Natural killer cell (primary cell): ENCODE results near the gene SOX15. TPM values are rescaled to one million over a fixed set of nuclear protein-coding genes. Genes with fewer than 3 reads are reported as not detected.

ENCODE experiments used
- ATAC-seq, 3 donors: fragments of 150-1000 bp in 2 of 3; fragments of 200-7000 bp in 1 of 3; cut with Tn5 transposase; 1 replicate in 1 of 3; 2 replicates in 2 of 3; pipeline ENCODE4 v1.10.0; 2021; ENCODE audit warnings: mild to moderate bottlenecking in 2 of 3, moderate library complexity in 2 of 3
- DNase-seq, 2 donors: peaks; one replicate each; pipeline versions ENCODE4 v3.0.0 to v3.0.0-alpha.2; 2013 to 2021; ENCODE audit warnings: mixed read lengths in 1 of 2
- H3K27ac ChIP-seq: one replicate; pipeline ENCODE4 v1.5.1; 2013; ENCODE audit warnings: mild to moderate bottlenecking, low read length
- H3K27me3 ChIP-seq: one replicate; pipeline ENCODE4 v1.6.1; 2013; ENCODE audit warnings: low read length; ENCODE audit not compliant: control insufficient read depth, insufficient read depth
- H3K36me3 ChIP-seq: one replicate; pipeline ENCODE4 v1.6.1; 2013; ENCODE audit warnings: low read length; ENCODE audit not compliant: control insufficient read depth, insufficient read depth
- H3K4me1 ChIP-seq: one replicate; pipeline ENCODE4 v1.6.1; 2013; ENCODE audit warnings: low read length; ENCODE audit not compliant: control insufficient read depth, insufficient read depth
- H3K4me3 ChIP-seq: one replicate; pipeline ENCODE4 v1.5.1; 2013; ENCODE audit warnings: low read length
- H3K9me3 ChIP-seq: one replicate; pipeline ENCODE4 v1.6.1; 2013; ENCODE audit warnings: low read length; ENCODE audit not compliant: control insufficient read depth, insufficient read depth
- H3K27ac Mint-ChIP-seq, 2 donors: one replicate each; pipeline ENCODE4 v1.8.0; 2022; ENCODE audit warnings: mild to moderate bottlenecking in 2 of 2, mixed read lengths in 2 of 2, moderate library complexity in 1 of 2
- H3K27me3 Mint-ChIP-seq, 2 donors: one replicate each; pipeline ENCODE4 v1.8.0; 2022; ENCODE audit warnings: low read depth in 2 of 2, mixed read lengths in 2 of 2
- H3K36me3 Mint-ChIP-seq: one replicate; pipeline ENCODE4 v1.8.0; 2022; ENCODE audit warnings: mixed read lengths
- H3K4me1 Mint-ChIP-seq, 2 donors: one replicate each; pipeline ENCODE4 v1.8.0; 2022; ENCODE audit warnings: mixed read lengths in 2 of 2
- H3K4me3 Mint-ChIP-seq: one replicate; pipeline ENCODE4 v1.8.0; 2022; ENCODE audit warnings: mild to moderate bottlenecking, moderate library complexity, mixed read lengths
- H3K9me3 Mint-ChIP-seq, 2 donors: one replicate each; pipeline ENCODE4 v1.8.0; 2022; ENCODE audit warnings: mixed read lengths in 2 of 2
- WGBS: methylation state at CpG from one replicate; pipeline ENCODE4 v1.1.7; 2013; ENCODE audit warnings: missing lambda C conversion rate; ENCODE audit not compliant: insufficient coverage; 5-methylcytosine and 5-hydroxymethylcytosine counted together
- intact Hi-C: fragments of 100-400 bp; cut with micrococcal nuclease; formaldehyde crosslinking; loops from one replicate; pipeline ENCODE4 v1.14.2; 2022
- total RNA-seq, 4 donors: library from RNA; stranded (reverse); fragments of 120-200 nt in 1 of 4; gene quantifications; one replicate each; pipeline versions ENCODE4 v1.2.3 to v1.2.4, GENCODE V29; 2013 to 2022
- TF ChIP-seq, protein P1 (sequence below): fragments of 200-600 bp; IDR thresholded peaks from one replicate; pipeline ENCODE4 v1.8.0; 2022; ENCODE audit warnings: antibody characterized with exemption

Gene SOX15
- total RNA-seq, 3 donors from 2014 or later (not counting 1 experiment from before 2014, with no cell fraction given): 0.27 TPM; not detected in 2

DNA sequence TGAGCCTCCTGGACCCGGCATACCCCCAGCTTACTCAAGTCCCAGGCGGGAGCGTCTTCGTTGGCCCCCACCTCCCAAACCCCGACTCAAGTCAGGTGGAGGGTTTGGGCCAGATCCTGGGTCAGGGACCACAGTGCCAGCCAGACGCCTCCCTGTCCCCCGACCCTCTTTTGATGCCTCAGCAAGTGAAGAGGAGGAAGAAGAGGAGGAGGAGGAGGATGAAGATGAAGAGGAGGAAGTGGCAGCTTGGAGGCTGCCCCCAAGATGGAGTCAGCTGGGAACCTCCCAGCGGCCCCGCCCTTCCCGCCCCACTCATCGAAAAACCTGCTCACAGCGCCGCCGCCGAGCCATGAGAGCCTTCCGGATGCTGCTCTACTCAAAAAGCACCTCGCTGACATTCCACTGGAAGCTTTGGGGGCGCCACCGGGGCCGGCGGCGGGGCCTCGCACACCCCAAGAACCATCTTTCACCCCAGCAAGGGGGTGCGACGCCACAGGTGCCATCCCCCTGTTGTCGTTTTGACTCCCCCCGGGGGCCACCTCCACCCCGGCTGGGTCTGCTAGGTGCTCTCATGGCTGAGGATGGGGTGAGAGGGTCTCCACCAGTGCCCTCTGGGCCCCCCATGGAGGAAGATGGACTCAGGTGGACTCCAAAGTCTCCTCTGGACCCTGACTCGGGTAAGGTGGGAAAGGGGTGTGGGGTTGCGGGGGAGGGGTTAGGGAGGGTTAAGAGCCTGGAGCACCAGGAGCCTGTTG lies 26.6 kb downstream of the SOX15 start:
- no peaks in the 10 kb centered on the region for H3K27me3 Mint-ChIP-seq
- TF ChIP-seq, protein P1, sequence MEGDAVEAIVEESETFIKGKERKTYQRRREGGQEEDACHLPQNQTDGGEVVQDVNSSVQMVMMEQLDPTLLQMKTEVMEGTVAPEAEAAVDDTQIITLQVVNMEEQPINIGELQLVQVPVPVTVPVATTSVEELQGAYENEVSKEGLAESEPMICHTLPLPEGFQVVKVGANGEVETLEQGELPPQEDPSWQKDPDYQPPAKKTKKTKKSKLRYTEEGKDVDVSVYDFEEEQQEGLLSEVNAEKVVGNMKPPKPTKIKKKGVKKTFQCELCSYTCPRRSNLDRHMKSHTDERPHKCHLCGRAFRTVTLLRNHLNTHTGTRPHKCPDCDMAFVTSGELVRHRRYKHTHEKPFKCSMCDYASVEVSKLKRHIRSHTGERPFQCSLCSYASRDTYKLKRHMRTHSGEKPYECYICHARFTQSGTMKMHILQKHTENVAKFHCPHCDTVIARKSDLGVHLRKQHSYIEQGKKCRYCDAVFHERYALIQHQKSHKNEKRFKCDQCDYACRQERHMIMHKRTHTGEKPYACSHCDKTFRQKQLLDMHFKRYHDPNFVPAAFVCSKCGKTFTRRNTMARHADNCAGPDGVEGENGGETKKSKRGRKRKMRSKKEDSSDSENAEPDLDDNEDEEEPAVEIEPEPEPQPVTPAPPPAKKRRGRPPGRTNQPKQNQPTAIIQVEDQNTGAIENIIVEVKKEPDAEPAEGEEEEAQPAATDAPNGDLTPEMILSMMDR: no peak
- Histone ChIP-seq H3K27ac (no peak overlapping the region), H3K9me3 (no peaks in the 10 kb centered on the region), H3K4me1 (peaks cover 40% of the 10 kb centered on the region), H3K27me3 (no peaks in the 10 kb centered on the region), H3K4me3 (no peak overlapping the region), H3K36me3 (peaks cover 29% of the 10 kb centered on the region)
- no peaks in the 10 kb centered on the region for H3K36me3 Mint-ChIP-seq
- ATAC-seq (no peak), DNase-seq (peak in 1 of 2 donors; percentile 5)
- peak overlapping the region in 1 of 2 donors; percentile 99 for H3K27ac Mint-ChIP-seq
- peak overlapping the region; percentile 90 for H3K4me3 Mint-ChIP-seq
- intact Hi-C loops: loop anchor here (5.0 kb wide), 1 partner anchor 311 kb away; the partner anchor contains the start of genes CTDNEP1 and ELP5
- WGBS: 96% methylated on average over 30 of the region's 30 CpGs
- H3K9me3 Mint-ChIP-seq: no peaks in the 10 kb centered on the region
- H3K4me1 Mint-ChIP-seq: peaks cover 22 to 34% of the 10 kb centered on the region in 2 donors

DNA sequence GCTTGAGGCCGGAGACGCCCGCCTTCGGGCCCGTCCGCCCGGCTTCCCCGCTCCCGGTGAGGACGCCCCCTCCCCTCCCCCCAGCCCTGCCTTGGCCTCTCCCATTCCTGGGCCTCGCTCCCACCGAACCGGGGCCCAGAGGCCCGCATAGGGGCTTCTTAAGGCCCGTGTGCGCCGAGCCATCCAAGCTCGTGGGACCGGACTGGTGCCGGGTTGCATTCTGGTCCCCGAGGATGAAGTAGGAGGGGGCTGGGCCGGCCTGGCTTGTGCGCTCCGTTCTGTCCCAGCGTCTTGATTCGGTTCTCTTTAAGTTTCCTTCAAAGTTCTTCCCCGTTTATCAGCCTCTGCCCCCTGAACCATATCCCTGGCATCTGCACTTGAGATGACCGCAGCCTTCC lies 27.7 kb downstream of the SOX15 start:
- Histone ChIP-seq H3K27ac (peak overlapping the region; percentile 77), H3K36me3 (peaks cover 25% of the 10 kb centered on the region), H3K27me3 (no peaks in the 10 kb centered on the region), H3K4me3 (peak overlapping the region; percentile 58), H3K9me3 (no peaks in the 10 kb centered on the region), H3K4me1 (peaks cover 50% of the 10 kb centered on the region)
- H3K9me3 Mint-ChIP-seq: no peaks in the 10 kb centered on the region
- no peak for DNase-seq
- H3K27ac Mint-ChIP-seq: peak overlapping the region; percentile 97 to 99
- ATAC-seq: peak in 1 of 3 donors; percentile 4
- H3K4me3 Mint-ChIP-seq: peak overlapping the region; percentile 98
- intact Hi-C loops: loop anchor here (5.0 kb wide), 1 partner anchor 310 kb away; the partner anchor contains the start of genes CTDNEP1 and ELP5
- TF ChIP-seq, protein P1: no peak
- under 1% methylated on average over 28 of the region's 28 CpGs for WGBS
- peaks cover 22 to 35% of the 10 kb centered on the region in 2 donors for H3K4me1 Mint-ChIP-seq
- H3K27me3 Mint-ChIP-seq: no peaks in the 10 kb centered on the region
- no peaks in the 10 kb centered on the region for H3K36me3 Mint-ChIP-seq

DNA sequence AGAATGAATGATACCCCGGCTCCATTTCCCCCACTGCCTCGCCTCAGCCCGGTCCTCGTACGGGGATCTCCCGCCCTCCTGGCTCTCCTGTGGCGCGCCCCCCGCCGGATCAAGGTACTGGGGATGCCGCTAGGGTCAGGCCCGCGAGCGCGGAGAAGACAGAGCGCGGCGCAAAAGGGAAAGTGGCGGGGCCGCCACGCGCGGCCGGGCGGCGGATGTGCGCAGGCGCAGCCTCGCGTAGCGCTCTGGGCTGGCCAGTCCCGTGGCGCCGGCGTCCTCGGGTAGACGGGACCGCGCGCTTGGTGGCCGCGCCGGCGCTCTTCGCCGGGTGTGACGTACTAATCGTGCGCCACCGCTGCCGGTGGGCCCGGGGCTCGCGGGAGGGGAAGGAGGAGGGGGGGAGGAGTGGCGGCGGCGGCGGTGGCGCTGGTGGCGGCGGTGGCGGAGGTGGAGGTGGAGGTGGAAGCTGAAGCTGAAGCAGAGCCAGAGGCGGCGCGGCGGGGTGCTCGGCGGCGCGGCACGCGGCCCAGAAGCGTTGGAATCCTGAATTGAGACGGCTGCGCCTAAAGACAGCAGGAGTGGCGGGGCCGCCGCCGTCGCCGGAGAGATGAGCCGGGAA lies 28.2 kb downstream of the SOX15 start, which contains the start of gene SENP3:
SENP3 (plus strand) TSS at position 331 of the 619 bp plus-strand sequence. CDS start 1,158 bp downstream, outside the sequence.
- intact Hi-C loops: loop anchor here (1.0 to 5.0 kb wide), 8 partner anchors 11 to 309 kb away; partner anchors contain the start of genes CTDNEP1, ELP5, POLR2A and TMEM102
- Mint-ChIP-seq H3K36me3 (no peaks in the 10 kb centered on the region), H3K4me3 (peak within 1 kb of the TSS; percentile 98), H3K9me3 (no peaks in the 10 kb centered on the region), H3K27me3 (no peaks in the 10 kb centered on the region), H3K27ac (peak within 1 kb of the TSS; percentile 97 to 99), H3K4me1 (peaks cover 22 to 35% of the 10 kb centered on the region in 2 donors)
- H3K27me3 ChIP-seq: no peaks in the 10 kb centered on the region
- H3K27ac ChIP-seq: peak within 1 kb of the TSS; percentile 93
- H3K4me1 ChIP-seq: peaks cover 53% of the 10 kb centered on the region
- DNase-seq (peak; percentile 90 to 97), ATAC-seq (peak; percentile 80 to 90 (median 87))
- WGBS: under 1% methylated on average over 82 of the region's 82 CpGs
- peaks cover 20% of the 10 kb centered on the region for H3K36me3 ChIP-seq
- no peaks in the 10 kb centered on the region for H3K9me3 ChIP-seq
- TF ChIP-seq, protein P1: no peak
- H3K4me3 ChIP-seq: peak within 1 kb of the TSS; percentile 67
